SK-N-SH (cell line): ENCODE data around the gene ARHGAP29.

ENCODE experiments used
- CTCF ChIP-seq: fragments of 200-600 bp; sonication (generic); IDR thresholded peaks from 2 replicates; pipeline ENCODE4 v1.6.1; 2017; ENCODE audit warnings: antibody characterized with exemption, mild to moderate bottlenecking, moderate library complexity
- EP300 ChIP-seq, 2 experiments: IDR thresholded peaks; 2 replicates each; pipeline versions ENCODE4 v1.4.0 to v1.6.1; 2012; ENCODE audit warnings: borderline replicate concordance in 1 of 2, low read depth in 1 of 2, low read length in 1 of 2
- EZH2phosphoT487 ChIP-seq: fragments of 200-600 bp; sonication (generic); IDR thresholded peaks from 2 replicates; pipeline ENCODE4 v1.6.1; 2017; ENCODE audit warnings: low read depth, mixed run types, mild to moderate bottlenecking, antibody characterized with exemption, moderate library complexity, borderline replicate concordance
- JUND ChIP-seq: IDR thresholded peaks from 2 replicates; pipeline ENCODE4 v1.4.0; 2012
- MAX ChIP-seq: IDR thresholded peaks from 2 replicates; pipeline ENCODE4 v1.4.0; 2012; ENCODE audit warnings: low read depth
- NFIC ChIP-seq: IDR thresholded peaks from 2 replicates; pipeline ENCODE4 v1.4.0; 2012; ENCODE audit warnings: borderline replicate concordance
- POLR2AphosphoS5 ChIP-seq: IDR thresholded peaks from 2 replicates; pipeline ENCODE4 v1.6.1; 2012; ENCODE audit warnings: low read depth, low read length
- RAD21 ChIP-seq: IDR thresholded peaks from 2 replicates; pipeline ENCODE4 v1.6.1; 2012; ENCODE audit warnings: mild to moderate bottlenecking, low read length
- RCOR1 ChIP-seq: fragments of 150-350 bp; IDR thresholded peaks from 2 replicates; pipeline ENCODE4 v1.6.1; 2017; ENCODE audit warnings: antibody characterized with exemption, low read length
- SMC3 ChIP-seq: IDR thresholded peaks from 2 replicates; pipeline ENCODE4 v1.6.1; 2012; ENCODE audit warnings: low read depth, low read length, improper control_type of control experiment
- TAF1 ChIP-seq: IDR thresholded peaks from 2 replicates; pipeline ENCODE4 v1.6.1; 2012; ENCODE audit warnings: low read depth, mild to moderate bottlenecking, low read length, moderate library complexity, borderline replicate concordance
- TEAD4 ChIP-seq: IDR thresholded peaks from 2 replicates; pipeline ENCODE4 v1.4.0; 2012; ENCODE audit warnings: mild to moderate bottlenecking, borderline replicate concordance; ENCODE audit not compliant: insufficient read depth
- YY1 ChIP-seq: IDR thresholded peaks from 2 replicates; pipeline ENCODE4 v1.4.0; 2012; ENCODE audit warnings: low read depth, mild to moderate bottlenecking
- TF ChIP-seq, protein P1 (sequence below): fragments of 150-350 bp; IDR thresholded peaks from 2 replicates; pipeline ENCODE4 v1.6.1; 2017; ENCODE audit warnings: antibody characterized with exemption, low read length, low read depth, borderline replicate concordance

DNA sequence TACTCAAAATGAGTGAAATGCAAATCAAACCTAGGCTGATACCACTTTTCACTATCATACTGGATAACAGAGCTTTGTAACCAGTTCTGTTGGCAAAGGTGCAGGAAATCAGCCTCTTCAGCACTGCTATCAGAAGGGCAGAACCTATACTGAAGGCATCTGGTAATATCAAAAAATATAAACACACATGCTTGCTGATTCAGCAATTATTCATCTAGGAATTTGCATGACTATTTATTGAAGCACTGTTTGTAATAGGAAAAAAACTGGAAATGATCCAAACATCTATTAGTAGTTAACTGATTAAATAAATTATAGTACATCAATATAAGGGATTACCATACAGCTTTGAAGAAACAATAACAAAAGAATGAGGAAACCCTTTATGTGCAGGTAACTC, 21.4 kb downstream of the ARHGAP29 start:
- TF ChIP-seq YY1 (no peak), RCOR1 (no peak), EP300 (IDR thresholded peaks at IDR 0.05; ENCODE audit: borderline replicate concordance in 1 of 2, low read depth in 1 of 2, low read length in 1 of 2) (no peak), RAD21 (no peak), MAX (no peak), CTCF (no peak), TEAD4 (no peak), EZH2phosphoT487 (no peak), SMC3 (no peak), NFIC (no peak), JUND (no peak), TAF1 (no peak), POLR2AphosphoS5 (no peak)
- TF ChIP-seq, protein P1, sequence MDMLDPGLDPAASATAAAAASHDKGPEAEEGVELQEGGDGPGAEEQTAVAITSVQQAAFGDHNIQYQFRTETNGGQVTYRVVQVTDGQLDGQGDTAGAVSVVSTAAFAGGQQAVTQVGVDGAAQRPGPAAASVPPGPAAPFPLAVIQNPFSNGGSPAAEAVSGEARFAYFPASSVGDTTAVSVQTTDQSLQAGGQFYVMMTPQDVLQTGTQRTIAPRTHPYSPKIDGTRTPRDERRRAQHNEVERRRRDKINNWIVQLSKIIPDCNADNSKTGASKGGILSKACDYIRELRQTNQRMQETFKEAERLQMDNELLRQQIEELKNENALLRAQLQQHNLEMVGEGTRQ: no peak
